ENCODE data around the gene RAB1B.
"Not testable (repeated sequence)": the region's sequence is repeated elsewhere in the genome, so short reads cannot be mapped to it uniquely, and the experiment has no call there.

Gene RAB1B

GRCh38 chr11:66239998-66240780 lies 28.2 kb upstream of the RAB1B start:
- no peak for DNase-seq (ENCODE audit: low spot score)

- DNase-seq (ENCODE audit: low spot score): no peak
These were observed 27.7 kb upstream of the RAB1B start for GRCh38 chr11:66240781-66241136.

GRCh38 chr11:66242095-66242765 lies 26.2 kb upstream of the RAB1B start:
- DNase-seq (ENCODE audit: low spot score): no peak

GRCh38 chr11:66243782-66244535 lies 24.5 kb upstream of the RAB1B start:
- no peak for DNase-seq (ENCODE audit: low spot score)

- DNase-seq (ENCODE audit: low spot score): no peak
These were observed 21.1 kb upstream of the RAB1B start for GRCh38 chr11:66247295-66247694.

- DNase-seq (ENCODE audit: low spot score): no peak
These were observed 20.6 kb upstream of the RAB1B start for GRCh38 chr11:66247801-66248200.

- no peak for DNase-seq (ENCODE audit: low spot score)
These were observed 19.5 kb upstream of the RAB1B start for GRCh38 chr11:66248903-66249302.

- DNase-seq (ENCODE audit: low spot score): no peak
These were observed 16.6 kb upstream of the RAB1B start for GRCh38 chr11:66251809-66252208.

- not testable (repeated sequence) for DNase-seq (ENCODE audit: low spot score)
These were observed 15.4 kb upstream of the RAB1B start for GRCh38 chr11:66253081-66253480.

- no peak for DNase-seq (ENCODE audit: low spot score)
These were observed 10.0 kb upstream of the RAB1B start for GRCh38 chr11:66258473-66258893.

GRCh38 chr11:66259225-66259624 lies 9.2 kb upstream of the RAB1B start:
- DNase-seq (ENCODE audit: low spot score): no peak

GRCh38 chr11:66259956-66260355 lies 8.5 kb upstream of the RAB1B start:
- DNase-seq (ENCODE audit: low spot score): no peak

- DNase-seq (ENCODE audit: low spot score): no peak
These were observed 6.9 kb upstream of the RAB1B start for GRCh38 chr11:66261578-66261977.

GRCh38 chr11:66262191-66262590 lies 6.2 kb upstream of the RAB1B start:
- DNase-seq (ENCODE audit: low spot score): no peak

- DNase-seq (ENCODE audit: low spot score): no peak
These were observed 5.7 kb upstream of the RAB1B start for GRCh38 chr11:66262696-66263095.

GRCh38 chr11:66263231-66263630 lies 5.2 kb upstream of the RAB1B start:
- no peak for DNase-seq (ENCODE audit: low spot score)

- no peak for DNase-seq (ENCODE audit: low spot score)
These were observed 4.7 kb upstream of the RAB1B start for GRCh38 chr11:66263785-66264184.

- no peak for DNase-seq (ENCODE audit: low spot score)
These were observed 4.1 kb upstream of the RAB1B start for GRCh38 chr11:66264383-66264782.

- peak; percentile 89 for DNase-seq (ENCODE audit: low spot score)
These were observed 3.5 kb upstream of the RAB1B start for GRCh38 chr11:66264914-66265313.

- no peak for DNase-seq (ENCODE audit: low spot score)
These were observed 2.7 kb upstream of the RAB1B start for GRCh38 chr11:66265531-66266377.

- DNase-seq (ENCODE audit: low spot score): no peak
These were observed 1.9 kb upstream of the RAB1B start for GRCh38 chr11:66266378-66267038.

- no peak for DNase-seq (ENCODE audit: low spot score)
These were observed 1.4 kb upstream of the RAB1B start for GRCh38 chr11:66267039-66267378.
